SU-DHL-6 (cell line): ENCODE data around the gene RPGR.

Experiments
- H2AFZ ChIP-seq: fragments of 200-600 bp; sonication (generic); 2 replicates; pipeline ENCODE4 v1.6.1; 2014; ENCODE audit warnings: low read depth, mild to moderate bottlenecking, moderate library complexity, mixed read lengths, antibody characterized with exemption, low read length; ENCODE audit not compliant: severe bottlenecking
- H3F3A ChIP-seq: fragments of 200-600 bp; shearing (Covaris generic); 2 replicates; pipeline ENCODE4 v1.6.0; 2016; ENCODE audit warnings: antibody characterized with exemption, mild to moderate bottlenecking; ENCODE audit not compliant: insufficient read depth
- H3K27ac ChIP-seq: fragments of 200-600 bp; sonication (generic); 2 replicates; pipeline ENCODE4 v1.5.1; 2016; ENCODE audit warnings: low read depth, mild to moderate bottlenecking, low read length, moderate library complexity, mixed read lengths
- H3K27me3 ChIP-seq: fragments of 200-600 bp; sonication (generic), shearing (Covaris generic); 2 replicates; pipeline ENCODE4 v1.6.0; 2014; ENCODE audit warnings: mild to moderate bottlenecking, low read length
- H3K36me3 ChIP-seq: fragments of 200-600 bp; sonication (generic); 2 replicates; pipeline ENCODE4 v1.6.1; 2014; ENCODE audit warnings: mild to moderate bottlenecking, low read length, mixed read lengths
- H3K4me2 ChIP-seq: fragments of 300-600, 200-600 bp; shearing (Covaris generic), sonication (generic); 2 replicates; pipeline ENCODE4 v1.6.0; 2014; ENCODE audit warnings: low read length, low read depth, mild to moderate bottlenecking; ENCODE audit not compliant: poor library complexity, severe bottlenecking
- H3K4me3 ChIP-seq: fragments of 200-600 bp; sonication (generic); 2 replicates; pipeline ENCODE4 v1.5.1; 2014; ENCODE audit warnings: antibody characterized with exemption, low read length, mild to moderate bottlenecking, mixed read lengths; ENCODE audit not compliant: insufficient read depth, poor library complexity, severe bottlenecking
- H3K79me2 ChIP-seq: fragments of 200-600 bp; sonication (generic); 2 replicates; pipeline ENCODE4 v1.6.1; 2014; ENCODE audit warnings: mild to moderate bottlenecking, low read length, moderate library complexity; ENCODE audit not compliant: insufficient read depth
- H3K9ac ChIP-seq: fragments of 200-600 bp; sonication (generic); 2 replicates; pipeline ENCODE4 v1.7.0; 2014; ENCODE audit warnings: mild to moderate bottlenecking, low read length
- H3K9me2 ChIP-seq: fragments of 200-600 bp; sonication (generic); replicated peaks from 2 replicates; pipeline ENCODE4 v1.6.1; 2014; ENCODE audit warnings: low read length; ENCODE audit not compliant: insufficient read depth
- H3K9me3 ChIP-seq: fragments of 200-600 bp; sonication (generic); 2 replicates; pipeline ENCODE4 v1.6.1; 2014; ENCODE audit warnings: low read length, mixed read lengths; ENCODE audit not compliant: insufficient read depth
- H4K20me1 ChIP-seq: fragments of 200-600 bp; sonication (generic); 2 replicates; pipeline ENCODE4 v1.6.1; 2014; ENCODE audit warnings: low read depth, mild to moderate bottlenecking, antibody characterized with exemption, low read length, moderate library complexity, mixed read lengths
- EZH2phosphoT487 ChIP-seq: fragments of 200-600 bp; sonication (generic), shearing (Covaris generic); conservative IDR thresholded peaks from 2 replicates; pipeline ENCODE4 v1.6.1; 2018; ENCODE audit warnings: mild to moderate bottlenecking, antibody characterized with exemption, low read length, moderate library complexity, mixed read lengths
- TF ChIP-seq, protein P1 (sequence below): fragments of 200-600 bp; sonication (generic); IDR thresholded peaks from one replicate; pipeline ENCODE4 v1.5.1; 2017; ENCODE audit warnings: antibody characterized with exemption, mild to moderate bottlenecking, low read length, moderate library complexity; ENCODE audit not compliant: insufficient read depth, poor library complexity, severe bottlenecking

The RPGR gene

DNA sequence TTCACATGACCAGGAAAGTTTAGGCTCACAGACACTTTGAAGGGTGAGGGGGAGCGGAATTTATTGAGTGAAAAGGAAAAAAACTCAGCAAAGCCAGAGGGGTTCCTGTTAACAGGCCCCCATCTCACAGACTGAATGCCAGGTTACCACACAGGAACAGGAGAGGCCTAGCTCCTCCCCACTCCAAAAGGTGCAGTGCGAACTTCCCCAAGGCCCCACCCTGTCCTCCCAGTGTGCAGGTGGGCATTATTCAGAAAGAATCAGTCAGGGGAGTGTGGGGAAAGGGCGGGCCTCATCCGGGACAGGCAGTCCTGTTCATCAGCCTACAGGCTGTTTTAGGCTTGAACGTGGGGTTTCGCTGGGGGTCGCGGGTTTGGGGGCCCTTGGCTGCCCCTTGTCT is 29.1 kb upstream of the RPGR start:
- Histone ChIP-seq H3K4me2 (no peak overlapping the region), H3K9ac (no peak overlapping the region), H3K79me2 (no peaks in the 10 kb centered on the region), H3K36me3 (no peaks in the 10 kb centered on the region), H3F3A (no peaks in the 10 kb centered on the region), H2AFZ (no peak overlapping the region), H3K27ac (no peak overlapping the region), H3K9me2 (no peaks in the 10 kb centered on the region), H3K9me3 (no peaks in the 10 kb centered on the region), H3K27me3 (no peaks in the 10 kb centered on the region), H4K20me1 (no peaks in the 10 kb centered on the region), H3K4me3 (no peak overlapping the region)
- TF ChIP-seq, protein P1, sequence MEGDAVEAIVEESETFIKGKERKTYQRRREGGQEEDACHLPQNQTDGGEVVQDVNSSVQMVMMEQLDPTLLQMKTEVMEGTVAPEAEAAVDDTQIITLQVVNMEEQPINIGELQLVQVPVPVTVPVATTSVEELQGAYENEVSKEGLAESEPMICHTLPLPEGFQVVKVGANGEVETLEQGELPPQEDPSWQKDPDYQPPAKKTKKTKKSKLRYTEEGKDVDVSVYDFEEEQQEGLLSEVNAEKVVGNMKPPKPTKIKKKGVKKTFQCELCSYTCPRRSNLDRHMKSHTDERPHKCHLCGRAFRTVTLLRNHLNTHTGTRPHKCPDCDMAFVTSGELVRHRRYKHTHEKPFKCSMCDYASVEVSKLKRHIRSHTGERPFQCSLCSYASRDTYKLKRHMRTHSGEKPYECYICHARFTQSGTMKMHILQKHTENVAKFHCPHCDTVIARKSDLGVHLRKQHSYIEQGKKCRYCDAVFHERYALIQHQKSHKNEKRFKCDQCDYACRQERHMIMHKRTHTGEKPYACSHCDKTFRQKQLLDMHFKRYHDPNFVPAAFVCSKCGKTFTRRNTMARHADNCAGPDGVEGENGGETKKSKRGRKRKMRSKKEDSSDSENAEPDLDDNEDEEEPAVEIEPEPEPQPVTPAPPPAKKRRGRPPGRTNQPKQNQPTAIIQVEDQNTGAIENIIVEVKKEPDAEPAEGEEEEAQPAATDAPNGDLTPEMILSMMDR, result no peak
- no peak for TF ChIP-seq EZH2phosphoT487

DNA sequence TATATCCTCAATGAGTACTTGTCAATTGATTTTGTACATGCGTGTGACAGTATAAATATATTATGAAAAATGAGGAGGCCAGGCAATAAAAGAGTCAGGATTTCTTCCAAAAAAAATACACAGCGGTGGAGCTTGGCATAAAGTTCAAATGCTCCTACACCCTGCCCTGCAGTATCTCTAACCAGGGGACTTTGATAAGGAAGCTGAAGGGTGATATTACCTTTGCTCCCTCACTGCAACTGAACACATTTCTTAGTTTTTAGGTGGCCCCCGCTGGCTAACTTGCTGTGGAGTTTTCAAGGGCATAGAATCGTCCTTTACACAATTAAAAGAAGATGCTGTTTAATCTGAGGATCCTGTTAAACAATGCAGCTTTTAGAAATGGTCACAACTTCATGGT is 25.1 kb upstream of the RPGR start, which contains the start of gene OTC:
TSS of gene OTC (plus strand) at position 243 of the 400 bp plus-strand sequence. CDS start at position 336, 93 bp downstream.
- Histone ChIP-seq H3K27ac (no peak within 1 kb of the TSS), H3K9ac (no peak within 1 kb of the TSS), H3K9me3 (no peaks in the 10 kb centered on the region), H4K20me1 (no peaks in the 10 kb centered on the region), H3K9me2 (no peaks in the 10 kb centered on the region), H3K27me3 (no peaks in the 10 kb centered on the region), H2AFZ (no peak within 1 kb of the TSS), H3K4me2 (no peak within 1 kb of the TSS), H3K79me2 (no peaks in the 10 kb centered on the region), H3F3A (no peaks in the 10 kb centered on the region), H3K36me3 (no peaks in the 10 kb centered on the region), H3K4me3 (no peak within 1 kb of the TSS)
- TF ChIP-seq, protein P1, result no peak
- no peak for TF ChIP-seq EZH2phosphoT487

DNA sequence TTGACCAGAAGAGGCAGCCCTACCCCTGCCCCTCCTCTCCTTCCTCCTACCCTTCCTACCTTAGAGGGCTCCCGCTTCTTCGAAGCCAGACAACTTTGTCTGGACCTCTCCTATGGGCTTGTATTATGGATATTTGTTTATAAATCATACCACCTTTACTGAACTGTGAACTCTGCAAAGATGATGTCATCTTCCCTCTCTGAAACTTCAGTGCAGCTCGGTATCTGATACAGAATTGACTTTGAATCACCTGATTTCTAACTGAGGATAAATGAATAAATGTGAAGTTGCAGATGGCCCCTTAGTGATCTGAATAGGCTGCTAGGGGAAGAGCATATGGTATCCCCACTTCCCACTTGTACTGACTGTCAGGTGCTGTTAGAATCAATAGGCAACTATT is 24.0 kb upstream of the RPGR start:
- Histone ChIP-seq H3K9me2 (no peaks in the 10 kb centered on the region), H3K9me3 (no peaks in the 10 kb centered on the region), H4K20me1 (no peaks in the 10 kb centered on the region), H3K27ac (no peak overlapping the region), H3F3A (no peaks in the 10 kb centered on the region), H3K9ac (no peak overlapping the region), H2AFZ (no peak overlapping the region), H3K4me2 (no peak overlapping the region), H3K79me2 (no peaks in the 10 kb centered on the region), H3K27me3 (no peaks in the 10 kb centered on the region), H3K4me3 (no peak overlapping the region), H3K36me3 (no peaks in the 10 kb centered on the region)
- TF ChIP-seq, protein P1, result no peak
- no peak for TF ChIP-seq EZH2phosphoT487
